Epithelial cell of esophagus (primary cell): ENCODE data around the gene ZNF697.

Experiments
- DNase-seq: peaks from one replicate; pipeline ENCODE4 v3.0.0; 2010; ENCODE audit warnings: low read depth
- H3K4me3 ChIP-seq: 2 replicates; pipeline ENCODE4 v1.5.1; 2011; ENCODE audit warnings: mild to moderate bottlenecking, low read length, control low read depth
- TF ChIP-seq, protein P1 (sequence below): IDR thresholded peaks from 2 replicates; pipeline ENCODE4 v1.5.1; 2011; ENCODE audit warnings: low read depth, mild to moderate bottlenecking, low read length, control low read depth, inconsistent platforms; ENCODE audit not compliant: insufficient read depth; ENCODE audit errors: missing control alignments

The ZNF697 gene

DNA sequence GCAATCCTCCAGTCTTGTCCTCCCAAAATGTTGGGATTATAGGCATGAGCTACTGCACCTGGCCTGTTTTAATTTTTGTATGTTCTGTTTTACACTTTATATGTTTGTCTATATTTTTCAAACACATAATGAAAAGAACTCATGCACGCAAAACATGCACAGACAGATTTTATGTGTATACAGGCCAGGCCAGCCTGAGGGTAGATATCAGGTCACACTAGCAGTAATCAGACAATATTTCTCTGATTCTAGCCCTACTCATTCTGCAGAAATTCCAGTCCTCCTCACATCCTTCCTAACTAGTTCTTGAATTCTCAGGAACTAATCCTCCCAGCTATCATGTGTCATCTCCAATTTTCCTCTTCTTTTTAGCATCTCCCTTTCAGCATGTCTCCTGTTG lies 35.8 kb upstream of the ZNF697 start:
- TF ChIP-seq, protein P1, sequence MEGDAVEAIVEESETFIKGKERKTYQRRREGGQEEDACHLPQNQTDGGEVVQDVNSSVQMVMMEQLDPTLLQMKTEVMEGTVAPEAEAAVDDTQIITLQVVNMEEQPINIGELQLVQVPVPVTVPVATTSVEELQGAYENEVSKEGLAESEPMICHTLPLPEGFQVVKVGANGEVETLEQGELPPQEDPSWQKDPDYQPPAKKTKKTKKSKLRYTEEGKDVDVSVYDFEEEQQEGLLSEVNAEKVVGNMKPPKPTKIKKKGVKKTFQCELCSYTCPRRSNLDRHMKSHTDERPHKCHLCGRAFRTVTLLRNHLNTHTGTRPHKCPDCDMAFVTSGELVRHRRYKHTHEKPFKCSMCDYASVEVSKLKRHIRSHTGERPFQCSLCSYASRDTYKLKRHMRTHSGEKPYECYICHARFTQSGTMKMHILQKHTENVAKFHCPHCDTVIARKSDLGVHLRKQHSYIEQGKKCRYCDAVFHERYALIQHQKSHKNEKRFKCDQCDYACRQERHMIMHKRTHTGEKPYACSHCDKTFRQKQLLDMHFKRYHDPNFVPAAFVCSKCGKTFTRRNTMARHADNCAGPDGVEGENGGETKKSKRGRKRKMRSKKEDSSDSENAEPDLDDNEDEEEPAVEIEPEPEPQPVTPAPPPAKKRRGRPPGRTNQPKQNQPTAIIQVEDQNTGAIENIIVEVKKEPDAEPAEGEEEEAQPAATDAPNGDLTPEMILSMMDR: no peak
- H3K4me3 ChIP-seq: no peak overlapping the region
- peak; percentile 55 for DNase-seq

- DNase-seq: peak; percentile 69
- TF ChIP-seq, protein P1: no peak
- H3K4me3 ChIP-seq: no peak overlapping the region
Measured at GRCh38 chr1:119682141-119682540, 34.1 kb upstream of the ZNF697 start.

- DNase-seq: no peak
- no peak overlapping the region for H3K4me3 ChIP-seq
- TF ChIP-seq, protein P1: no peak
Measured at GRCh38 chr1:119681560-119681959, 33.5 kb upstream of the ZNF697 start.

GRCh38 chr1:119680723-119681122 lies 32.7 kb upstream of the ZNF697 start:
- TF ChIP-seq, protein P1: no peak
- no peak overlapping the region for H3K4me3 ChIP-seq
- peak; percentile 40 for DNase-seq

GRCh38 chr1:119680193-119680592 lies 32.1 kb upstream of the ZNF697 start:
- TF ChIP-seq, protein P1: no peak
- no peak for DNase-seq
- H3K4me3 ChIP-seq: no peak overlapping the region

DNA sequence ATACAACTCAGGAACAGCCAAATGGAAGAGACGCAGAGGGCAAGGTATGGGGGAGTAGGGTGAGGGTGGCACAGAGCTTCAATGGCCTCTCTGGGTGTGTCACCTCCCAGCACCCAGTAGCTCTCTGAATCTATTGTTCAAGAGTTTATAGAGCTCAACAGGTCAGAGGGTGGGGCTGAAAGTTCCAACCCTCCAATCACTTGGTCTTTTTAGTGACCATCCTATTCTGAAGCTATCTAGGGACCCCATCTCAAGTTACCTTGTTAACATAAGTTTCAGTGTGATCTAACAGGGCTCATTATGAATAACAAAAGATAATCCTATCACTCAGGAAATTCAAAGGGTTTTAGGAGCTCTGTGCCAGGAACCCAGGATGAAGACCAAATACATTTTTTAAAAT lies 31.2 kb upstream of the ZNF697 start:
- TF ChIP-seq, protein P1: no peak
- H3K4me3 ChIP-seq: no peak overlapping the region
- DNase-seq: no peak

DNA sequence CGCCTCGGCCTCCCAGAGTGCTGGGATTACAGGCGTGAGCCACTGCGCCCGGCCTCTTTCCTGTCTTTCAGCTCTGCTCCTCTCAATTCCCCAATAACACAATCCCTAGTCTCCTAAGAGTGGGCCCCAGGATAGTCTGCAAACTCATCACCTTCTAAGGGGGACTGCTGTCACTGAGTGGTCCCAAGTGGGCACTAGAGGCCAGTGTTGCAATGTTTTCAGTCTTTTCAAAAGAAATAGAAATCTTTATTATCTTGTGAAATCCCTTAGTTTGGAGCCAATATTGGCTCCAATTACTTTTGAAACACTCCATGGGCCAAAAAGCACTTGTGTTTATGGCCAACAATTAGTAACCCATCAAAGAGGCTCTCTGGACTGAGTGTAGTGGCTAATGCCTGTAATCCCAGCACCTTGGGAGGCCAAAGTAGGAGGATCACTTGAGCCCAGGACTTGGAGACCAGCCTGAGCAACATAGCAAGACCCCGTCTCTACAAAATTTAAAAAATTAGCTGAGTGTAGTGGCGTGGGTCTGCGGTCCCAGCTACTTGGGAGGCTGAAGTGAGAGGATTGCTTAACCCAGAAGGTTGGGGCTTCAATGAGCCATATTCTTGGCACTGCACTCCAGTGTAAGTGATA lies 28.6 kb upstream of the ZNF697 start:
- TF ChIP-seq, protein P1: no peak
- no peak for DNase-seq

More for the DNA sequence above, 28.6 kb upstream of the ZNF697 start:
- no peak overlapping the region for H3K4me3 ChIP-seq
